Astrocyte (in vitro differentiated cells and primary cell): ENCODE measurements around the gene PCED1A. TPM values are rescaled to one million over a fixed set of nuclear protein-coding genes. Genes with fewer than 3 reads are reported as not detected.
A peak's percentile ranks its signal among the peaks of the same experiment; 100 is the strongest.

Experiments used
- DNase-seq: peaks from one replicate; pipeline ENCODE4 v3.0.0-alpha.2; 2010; ENCODE audit warnings: low read depth
- FAIRE-seq: peaks from 2 replicates; lab custom pipeline; 2011; peaks lifted over from hg19 to GRCh38; lab: Jason Lieb, UNC
- H2AFZ ChIP-seq: 2 replicates; pipeline ENCODE4 v1.6.0; 2012; ENCODE audit warnings: low read depth, low read length, inconsistent platforms
- H3K27ac ChIP-seq: 2 replicates; pipeline ENCODE4 v1.5.1; 2011; ENCODE audit warnings: low read depth, low read length, inconsistent platforms
- H3K27me3 ChIP-seq: 2 replicates; pipeline ENCODE4 v1.6.0; 2011; ENCODE audit warnings: low read length, inconsistent platforms; ENCODE audit not compliant: insufficient read depth
- H3K36me3 ChIP-seq: 2 replicates; pipeline ENCODE4 v1.5.1; 2011; ENCODE audit warnings: low read length, inconsistent platforms; ENCODE audit not compliant: insufficient read depth
- H3K4me1 ChIP-seq: 2 replicates; pipeline ENCODE4 v1.5.1; 2011; ENCODE audit warnings: low read length, inconsistent platforms; ENCODE audit not compliant: insufficient read depth
- H3K4me2 ChIP-seq: 2 replicates; pipeline ENCODE4 v1.6.0; 2012; ENCODE audit warnings: low read length, inconsistent platforms
- H3K4me3 ChIP-seq: 2 replicates; pipeline ENCODE4 v1.5.1; 2011; ENCODE audit warnings: low read depth, mild to moderate bottlenecking, low read length, inconsistent platforms; ENCODE audit not compliant: insufficient read depth
- H3K79me2 ChIP-seq: 2 replicates; pipeline ENCODE4 v1.6.0; 2012; ENCODE audit warnings: mild to moderate bottlenecking, low read length, inconsistent platforms; ENCODE audit not compliant: insufficient read depth
- H3K9ac ChIP-seq: 2 replicates; pipeline ENCODE4 v1.6.0; 2012; ENCODE audit warnings: mild to moderate bottlenecking, low read length, inconsistent platforms
- H3K9me3 ChIP-seq: 2 replicates; pipeline ENCODE4 v1.5.1; 2012; ENCODE audit warnings: low read depth, mild to moderate bottlenecking, low read length, inconsistent platforms; ENCODE audit not compliant: insufficient read depth
- H4K20me1 ChIP-seq: 2 replicates; pipeline ENCODE4 v1.6.0; 2012; ENCODE audit warnings: low read length, inconsistent platforms; ENCODE audit not compliant: insufficient read depth
- H3K27ac Mint-ChIP-seq: one replicate; pipeline ENCODE4 v1.8.0; 2021; ENCODE audit warnings: mild to moderate bottlenecking, mixed read lengths; ENCODE audit not compliant: unreplicated experiment
- H3K27me3 Mint-ChIP-seq: one replicate; pipeline ENCODE4 v1.8.0; 2021; ENCODE audit warnings: low read depth, mixed read lengths; ENCODE audit not compliant: unreplicated experiment
- H3K36me3 Mint-ChIP-seq: one replicate; pipeline ENCODE4 v1.8.0; 2021; ENCODE audit warnings: low read depth, mixed read lengths; ENCODE audit not compliant: unreplicated experiment
- H3K4me1 Mint-ChIP-seq: one replicate; pipeline ENCODE4 v1.8.0; 2021; ENCODE audit warnings: low read depth, mixed read lengths; ENCODE audit not compliant: unreplicated experiment
- H3K4me3 Mint-ChIP-seq: one replicate; pipeline ENCODE4 v1.8.0; 2021; ENCODE audit warnings: mild to moderate bottlenecking, moderate library complexity, mixed read lengths; ENCODE audit not compliant: unreplicated experiment
- H3K9me3 Mint-ChIP-seq: one replicate; pipeline ENCODE4 v1.8.0; 2021; ENCODE audit warnings: mild to moderate bottlenecking, mixed read lengths; ENCODE audit not compliant: unreplicated experiment
- CTCF ChIP-seq: IDR thresholded peaks from 2 replicates; pipeline ENCODE4 v1.5.1; 2011; ENCODE audit warnings: low read depth, mild to moderate bottlenecking, inconsistent platforms, low read length, moderate library complexity; ENCODE audit not compliant: insufficient read depth
- EZH2 ChIP-seq: IDR thresholded peaks from 2 replicates; pipeline ENCODE4 v1.6.1; 2012; ENCODE audit warnings: mild to moderate bottlenecking, low read length, inconsistent platforms; ENCODE audit not compliant: insufficient read depth
- total RNA-seq: library from RNA; stranded (reverse); gene quantifications from 2 replicates; pipeline ENCODE4 v1.2.1, GENCODE V29; 2021

PCED1A gene
- total RNA-seq, 1 donor from 2014 or later, result 17.2 TPM

- peaks cover 8% of the 10 kb centered on the region for H3K4me1 ChIP-seq
- H3K27me3 ChIP-seq, result peaks cover 40% of the 10 kb centered on the region
- TF ChIP-seq EZH2 (peak; percentile 85), CTCF (no peak)
- Mint-ChIP-seq H3K4me1 (peaks cover 3% of the 10 kb centered on the region), H3K27ac (no peak overlapping the region), H3K36me3 (peaks cover 3% of the 10 kb centered on the region), H3K27me3 (peaks cover 48% of the 10 kb centered on the region), H3K9me3 (peaks cover 20% of the 10 kb centered on the region), H3K4me3 (peak overlapping the region; percentile 82)
- H4K20me1 ChIP-seq, result no peaks in the 10 kb centered on the region
- peaks cover 11% of the 10 kb centered on the region for H3K9me3 ChIP-seq
- peak overlapping the region; percentile 94 for H3K4me2 ChIP-seq
- FAIRE-seq (no peak), DNase-seq (no peak)
- peak overlapping the region; percentile 46 for H3K9ac ChIP-seq
- H3K4me3 ChIP-seq, result peak overlapping the region; percentile 62
- H3K79me2 ChIP-seq, result no peaks in the 10 kb centered on the region
- no peaks in the 10 kb centered on the region for H3K36me3 ChIP-seq
- no peak overlapping the region for H3K27ac ChIP-seq
- peak overlapping the region; percentile 78 for H2AFZ ChIP-seq
Measured at GRCh38 chr20:2799688-2800520, 40.6 kb downstream of the PCED1A start.

GRCh38 chr20:2799271-2799670 is 41.2 kb downstream of the PCED1A start:
- Histone ChIP-seq H3K27me3 (peaks cover 36% of the 10 kb centered on the region), H3K4me1 (peaks cover 8% of the 10 kb centered on the region), H3K27ac (no peak overlapping the region), H3K4me2 (peak overlapping the region; percentile 94), H4K20me1 (no peaks in the 10 kb centered on the region), H3K4me3 (peak overlapping the region; percentile 62), H3K79me2 (no peaks in the 10 kb centered on the region), H3K9me3 (peaks cover 11% of the 10 kb centered on the region), H2AFZ (peak overlapping the region; percentile 78), H3K36me3 (no peaks in the 10 kb centered on the region), H3K9ac (peak overlapping the region; percentile 46)
- Mint-ChIP-seq H3K27ac (no peak overlapping the region), H3K4me3 (peak overlapping the region; percentile 82), H3K4me1 (peaks cover 3% of the 10 kb centered on the region), H3K9me3 (peaks cover 20% of the 10 kb centered on the region), H3K27me3 (peaks cover 48% of the 10 kb centered on the region), H3K36me3 (peaks cover 3% of the 10 kb centered on the region)
- FAIRE-seq (no peak), DNase-seq (no peak)
- TF ChIP-seq CTCF, result no peak
- TF ChIP-seq EZH2, result no peak

GRCh38 chr20:2798814-2799213 is 41.6 kb downstream of the PCED1A start:
- no peak overlapping the region for H3K9ac ChIP-seq
- peaks cover 3% of the 10 kb centered on the region for H3K36me3 Mint-ChIP-seq
- H3K4me1 Mint-ChIP-seq, result peaks cover 3% of the 10 kb centered on the region
- H3K79me2 ChIP-seq, result no peaks in the 10 kb centered on the region
- no peak for TF ChIP-seq CTCF
- TF ChIP-seq EZH2, result no peak
- DNase-seq (no peak), FAIRE-seq (no peak)
- peaks cover 31% of the 10 kb centered on the region for H3K27me3 ChIP-seq
- peaks cover 8% of the 10 kb centered on the region for H3K4me1 ChIP-seq
- H3K9me3 Mint-ChIP-seq, result peaks cover 19% of the 10 kb centered on the region
- no peak overlapping the region for H3K4me3 ChIP-seq
- H3K4me3 Mint-ChIP-seq, result peak overlapping the region; percentile 71
- no peaks in the 10 kb centered on the region for H4K20me1 ChIP-seq
- H3K27ac ChIP-seq, result no peak overlapping the region
- peaks cover 46% of the 10 kb centered on the region for H3K27me3 Mint-ChIP-seq
- H2AFZ ChIP-seq, result no peak overlapping the region
- peak overlapping the region; percentile 94 for H3K4me2 ChIP-seq
- no peaks in the 10 kb centered on the region for H3K36me3 ChIP-seq
- H3K27ac Mint-ChIP-seq, result no peak overlapping the region
- H3K9me3 ChIP-seq, result peaks cover 10% of the 10 kb centered on the region
